Bronchial epithelial cell (primary cell): ENCODE results near the gene NAV3. TPM values are rescaled to one million over a fixed set of nuclear protein-coding genes. Genes with fewer than 3 reads are reported as not detected.

ENCODE experiments used
- DNase-seq: peaks from one replicate; pipeline ENCODE4 v3.0.0-alpha.2; 2010; ENCODE audit warnings: low read depth
- FAIRE-seq: peaks from 2 replicates; lab custom pipeline; 2011; peaks lifted over from hg19 to GRCh38; lab: Jason Lieb, UNC
- H3K27me3 ChIP-seq: 2 replicates; pipeline ENCODE4 v1.5.1; 2011; ENCODE audit warnings: low read length; ENCODE audit not compliant: control insufficient read depth, insufficient read depth
- H3K36me3 ChIP-seq: 2 replicates; pipeline ENCODE4 v1.5.1; 2011; ENCODE audit warnings: low read length; ENCODE audit not compliant: control insufficient read depth, insufficient read depth
- H3K4me3 ChIP-seq: 2 replicates; pipeline ENCODE4 v1.5.1; 2011; ENCODE audit warnings: mild to moderate bottlenecking, low read depth, low read length, control low read depth
- total RNA-seq: library from RNA; depleted of rRNA; stranded (reverse); fragments of >200 nt; gene quantifications from 2 replicates; pipeline ENCODE4 v1.2.1, GENCODE V29; 2014
- TF ChIP-seq, protein P1 (sequence below): IDR thresholded peaks from 2 replicates; pipeline ENCODE4 v1.5.1; 2011; ENCODE audit warnings: mild to moderate bottlenecking, moderate library complexity, low read length, control low read depth, inconsistent platforms; ENCODE audit not compliant: insufficient read depth, severe bottlenecking

NAV3 gene
- total RNA-seq, 1 donor from 2014 or later: 1.6 TPM

DNA sequence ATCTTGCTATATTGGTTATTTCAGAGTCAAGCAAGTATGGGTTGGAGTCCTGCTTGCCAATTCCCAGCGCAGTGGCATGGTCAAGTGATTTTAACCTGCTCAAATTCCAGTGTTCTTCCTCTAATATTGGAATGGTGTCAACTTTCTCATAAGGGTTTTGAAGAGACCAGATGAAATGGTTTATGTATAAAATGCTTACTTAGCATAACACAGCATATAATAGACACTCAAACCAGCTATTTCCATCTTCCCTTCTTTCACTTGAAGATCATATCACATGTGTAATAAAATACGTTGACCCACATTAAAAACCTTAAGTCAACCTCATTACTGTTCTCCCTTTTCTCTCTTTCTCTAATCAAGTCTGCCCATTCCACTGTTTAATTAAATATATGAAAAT lies 144.0 kb downstream of the NAV3 start:
- Histone ChIP-seq H3K36me3 (no peaks in the 10 kb centered on the region), H3K4me3 (no peak overlapping the region), H3K27me3 (no peaks in the 10 kb centered on the region)
- TF ChIP-seq, protein P1, sequence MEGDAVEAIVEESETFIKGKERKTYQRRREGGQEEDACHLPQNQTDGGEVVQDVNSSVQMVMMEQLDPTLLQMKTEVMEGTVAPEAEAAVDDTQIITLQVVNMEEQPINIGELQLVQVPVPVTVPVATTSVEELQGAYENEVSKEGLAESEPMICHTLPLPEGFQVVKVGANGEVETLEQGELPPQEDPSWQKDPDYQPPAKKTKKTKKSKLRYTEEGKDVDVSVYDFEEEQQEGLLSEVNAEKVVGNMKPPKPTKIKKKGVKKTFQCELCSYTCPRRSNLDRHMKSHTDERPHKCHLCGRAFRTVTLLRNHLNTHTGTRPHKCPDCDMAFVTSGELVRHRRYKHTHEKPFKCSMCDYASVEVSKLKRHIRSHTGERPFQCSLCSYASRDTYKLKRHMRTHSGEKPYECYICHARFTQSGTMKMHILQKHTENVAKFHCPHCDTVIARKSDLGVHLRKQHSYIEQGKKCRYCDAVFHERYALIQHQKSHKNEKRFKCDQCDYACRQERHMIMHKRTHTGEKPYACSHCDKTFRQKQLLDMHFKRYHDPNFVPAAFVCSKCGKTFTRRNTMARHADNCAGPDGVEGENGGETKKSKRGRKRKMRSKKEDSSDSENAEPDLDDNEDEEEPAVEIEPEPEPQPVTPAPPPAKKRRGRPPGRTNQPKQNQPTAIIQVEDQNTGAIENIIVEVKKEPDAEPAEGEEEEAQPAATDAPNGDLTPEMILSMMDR: no peak
- FAIRE-seq (no peak), DNase-seq (no peak)

DNA sequence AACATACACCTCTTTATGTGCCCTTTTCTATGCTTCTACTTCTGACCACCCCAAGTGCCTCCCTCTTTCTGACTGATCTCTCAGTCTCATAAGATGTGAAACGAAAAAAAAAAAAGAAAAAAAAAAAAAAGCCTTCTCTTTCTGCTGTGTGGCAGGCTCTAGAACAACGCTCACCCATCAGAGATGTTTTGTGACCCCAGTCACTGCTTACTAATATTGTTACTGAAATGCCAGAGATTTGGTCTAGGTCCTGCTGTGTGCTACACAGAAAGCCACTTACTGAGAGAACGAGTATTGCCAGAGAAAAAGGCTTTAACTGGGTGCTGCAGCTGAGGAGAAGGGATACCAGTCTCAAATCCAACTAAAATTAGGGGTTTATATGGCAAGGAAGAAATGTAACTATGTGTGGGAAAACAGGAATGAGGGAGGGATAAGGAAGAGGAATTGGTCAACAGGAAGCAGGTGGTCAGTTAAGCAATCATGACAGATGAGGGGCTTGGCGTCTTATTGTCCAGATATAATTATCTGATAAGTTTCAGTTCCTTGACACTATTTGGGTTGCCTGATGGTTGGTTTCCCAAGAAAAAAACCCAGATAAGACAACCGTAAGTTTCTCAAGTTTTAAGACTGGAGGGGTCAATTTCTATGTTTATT lies 149.0 kb downstream of the NAV3 start:
- no peaks in the 10 kb centered on the region for H3K27me3 ChIP-seq
- H3K36me3 ChIP-seq: no peaks in the 10 kb centered on the region
- no peak overlapping the region for H3K4me3 ChIP-seq
- FAIRE-seq (no peak), DNase-seq (no peak)
- TF ChIP-seq, protein P1: no peak

DNA sequence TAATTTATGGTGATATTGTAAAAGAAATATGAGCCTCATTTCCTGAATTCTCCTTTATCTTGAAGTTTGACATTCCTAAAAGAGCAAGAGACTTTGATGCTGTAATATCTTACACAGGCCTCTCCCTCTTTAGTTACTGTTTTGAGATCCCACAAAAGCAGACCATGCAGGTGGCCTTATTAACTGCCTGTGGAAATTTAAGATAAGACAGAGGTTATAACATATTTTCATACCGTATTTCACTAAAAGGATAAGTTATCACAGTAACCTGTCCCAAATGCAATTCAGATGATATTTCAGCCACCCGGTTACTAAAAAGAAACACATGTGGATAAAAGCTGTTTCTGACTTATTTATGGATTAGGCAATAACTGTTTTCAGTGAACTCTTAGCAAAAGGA lies 150.1 kb downstream of the NAV3 start:
- no peak for FAIRE-seq
- TF ChIP-seq, protein P1: no peak
- no peak overlapping the region for H3K4me3 ChIP-seq
- DNase-seq: no peak
- no peaks in the 10 kb centered on the region for H3K27me3 ChIP-seq
- H3K36me3 ChIP-seq: no peaks in the 10 kb centered on the region

DNA sequence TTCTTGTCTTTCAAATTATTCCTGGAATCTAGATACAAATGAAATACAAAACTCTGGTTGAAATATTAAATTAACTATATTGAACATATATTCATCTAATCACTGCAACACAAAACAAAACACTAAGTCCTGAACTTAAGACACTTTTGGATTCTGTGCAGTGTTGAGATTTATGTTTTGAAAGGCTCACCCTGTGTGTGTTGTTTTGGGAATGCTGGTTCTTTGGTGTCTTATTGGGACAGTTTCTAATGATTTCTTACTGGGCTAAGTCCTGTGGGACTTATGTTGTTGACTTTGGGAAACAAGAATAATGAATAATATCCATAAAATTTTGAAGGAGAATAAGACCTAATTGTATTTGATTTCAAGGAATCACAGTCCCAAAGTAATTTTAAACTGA lies 153.2 kb downstream of the NAV3 start:
- DNase-seq (no peak), FAIRE-seq (no peak)
- H3K36me3 ChIP-seq: no peaks in the 10 kb centered on the region
- no peak overlapping the region for H3K4me3 ChIP-seq
- TF ChIP-seq, protein P1: no peak
- no peaks in the 10 kb centered on the region for H3K27me3 ChIP-seq

DNA sequence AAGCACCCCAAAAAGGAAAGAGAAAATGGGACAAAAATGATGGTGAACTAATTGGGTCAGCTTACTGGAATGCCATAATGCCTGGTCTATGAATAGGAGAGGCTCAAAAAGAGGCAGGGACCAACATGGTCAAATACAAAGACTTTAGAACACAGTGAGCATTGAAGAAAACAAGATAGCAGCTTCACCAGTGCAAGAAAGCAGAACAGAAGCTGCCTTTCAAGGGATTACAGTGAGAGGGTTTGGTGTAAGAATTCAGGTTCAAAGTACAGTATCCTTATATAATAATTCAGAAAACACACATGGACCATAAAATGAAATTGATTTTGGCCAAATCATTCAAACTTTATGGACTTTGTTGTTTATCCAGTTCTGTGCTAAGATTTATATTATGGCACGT lies 162.1 kb downstream of the NAV3 start:
- Histone ChIP-seq H3K27me3 (no peaks in the 10 kb centered on the region), H3K36me3 (no peaks in the 10 kb centered on the region), H3K4me3 (no peak overlapping the region)
- DNase-seq (no peak), FAIRE-seq (no peak)
- TF ChIP-seq, protein P1: no peak

DNA sequence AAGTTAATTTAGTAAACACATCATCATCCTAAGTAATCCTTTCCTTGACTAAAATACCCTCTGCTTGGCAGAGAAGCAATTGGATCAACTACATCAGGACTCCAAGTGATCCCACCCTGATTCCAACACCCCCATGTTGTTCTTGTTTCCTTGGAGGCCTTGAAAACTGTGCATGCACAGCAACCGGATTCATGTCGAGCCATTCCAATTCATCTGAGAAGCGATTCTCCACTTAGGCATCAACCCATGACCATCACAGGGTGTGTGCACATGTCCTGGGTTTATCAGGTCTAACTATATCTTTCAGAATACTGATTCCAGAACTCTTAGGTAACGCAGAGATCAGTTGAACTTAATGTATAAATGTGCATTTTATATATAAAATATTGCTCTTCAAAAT lies 163.0 kb downstream of the NAV3 start:
- Histone ChIP-seq H3K4me3 (no peak overlapping the region), H3K36me3 (no peaks in the 10 kb centered on the region), H3K27me3 (no peaks in the 10 kb centered on the region)
- no peak for DNase-seq
- no peak for FAIRE-seq
- TF ChIP-seq, protein P1: no peak
